HG03571 (cell line): Measurements from ENCODE around the gene AGT.
"Not testable (repeated sequence)": the region's sequence is repeated elsewhere in the genome, so short reads cannot be mapped to it uniquely, and the experiment has no call there.

Experiments used
- ATAC-seq: cut with Tn5 transposase; IDR thresholded peaks from one replicate; pipeline ENCODE4 v1.9.1; 2021; ENCODE audit not compliant: unreplicated experiment

AGT gene

GRCh38 chr1:230744382-230744781 is 30.5 kb upstream of the AGT start:
- ATAC-seq = no peak

DNA sequence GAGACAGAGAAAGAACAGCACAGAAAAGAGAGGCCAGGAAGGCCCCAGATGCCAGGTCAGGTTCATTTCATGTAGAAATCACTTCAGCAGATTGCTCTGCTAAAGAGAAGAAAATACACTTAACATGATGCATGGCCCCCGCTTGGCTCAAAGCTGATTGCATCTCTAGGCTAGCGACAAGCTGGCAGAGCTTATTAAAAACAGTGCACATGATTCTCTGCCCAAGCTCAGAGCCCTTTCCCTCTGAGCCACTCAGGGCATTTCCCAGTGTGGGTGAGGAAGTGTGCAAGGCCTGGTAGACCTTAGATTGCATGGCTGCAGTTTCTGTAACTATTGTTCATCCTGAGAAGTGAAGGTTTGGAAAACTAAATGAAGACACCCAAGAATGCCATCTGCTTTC is 30.0 kb upstream of the AGT start:
- no peak for ATAC-seq

GRCh38 chr1:230739564-230740290 is 25.8 kb upstream of the AGT start:
- ATAC-seq = no peak

DNA sequence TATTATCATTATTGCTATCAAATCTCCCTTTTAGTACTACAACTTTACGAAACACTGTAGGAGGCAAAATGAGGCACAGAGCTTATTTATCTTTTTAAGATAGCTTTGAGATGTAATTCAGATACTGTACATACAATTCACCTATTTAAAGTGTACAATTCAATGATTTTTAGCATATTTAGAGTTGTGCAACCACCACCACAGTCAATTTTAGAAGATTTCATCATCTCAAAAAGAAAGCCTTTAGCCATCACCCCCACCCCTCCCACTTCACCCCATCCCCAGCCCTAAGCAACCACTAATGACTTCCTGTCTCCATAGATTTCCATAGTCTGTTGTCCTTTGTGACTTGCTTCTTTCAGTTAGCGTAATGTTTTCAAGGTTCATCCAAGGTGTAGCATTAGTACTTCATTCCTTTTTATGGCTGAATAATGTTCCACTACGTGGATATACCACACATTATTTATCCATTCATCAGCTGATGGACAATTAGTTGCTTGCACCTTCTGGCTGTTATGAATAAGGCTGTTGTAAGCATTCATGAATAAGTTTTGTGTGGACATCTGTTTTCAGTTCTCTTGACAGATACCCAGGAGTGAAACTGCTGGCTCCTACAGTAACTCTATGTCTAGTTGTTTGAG is 23.8 kb upstream of the AGT start:
- ATAC-seq = no peak

DNA sequence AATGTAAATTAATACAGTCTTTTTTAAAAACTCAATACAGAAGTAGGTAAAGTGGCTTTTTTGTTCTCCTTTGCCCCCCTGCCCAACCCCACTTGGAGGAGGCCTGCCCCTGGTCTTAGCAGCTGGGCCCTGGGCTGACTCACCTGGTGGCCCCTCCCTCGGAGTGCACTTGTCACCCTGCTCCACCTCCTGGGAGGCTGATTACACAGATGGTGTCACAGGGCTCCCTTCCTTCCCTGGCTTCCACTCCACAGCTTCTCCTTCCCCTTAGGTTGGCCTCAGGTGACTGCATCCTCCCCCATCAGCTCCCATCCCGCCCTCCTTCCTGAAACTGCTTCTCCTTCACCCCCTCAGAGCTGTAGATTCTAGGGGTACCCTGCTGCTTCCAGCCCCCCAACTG is 21.5 kb upstream of the AGT start:
- ATAC-seq = no peak

DNA sequence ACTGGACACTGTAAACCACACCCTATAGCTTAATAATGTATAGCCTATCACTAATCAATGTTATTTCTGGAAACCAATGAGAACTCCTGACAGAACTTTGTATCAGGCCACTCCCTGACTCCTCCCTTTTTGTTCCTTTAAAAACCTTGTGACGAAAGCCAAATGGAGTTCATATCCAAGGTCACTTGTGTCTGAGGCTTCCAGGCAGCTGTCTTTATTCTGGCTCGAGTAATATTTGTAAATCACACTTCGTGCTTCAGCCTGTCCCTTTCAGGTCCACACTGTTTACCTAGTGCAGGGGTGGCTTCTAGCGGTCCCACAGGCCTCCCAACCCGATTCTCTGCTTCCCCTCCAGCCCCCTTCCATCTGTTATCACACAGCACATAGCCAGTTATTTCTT is 17.1 kb upstream of the AGT start:
- ATAC-seq = no peak

GRCh38 chr1:230728710-230729392 is 14.9 kb upstream of the AGT start:
- ATAC-seq = no peak

- no peak for ATAC-seq
Observed at GRCh38 chr1:230725256-230726012, 11.5 kb upstream of the AGT start.

DNA sequence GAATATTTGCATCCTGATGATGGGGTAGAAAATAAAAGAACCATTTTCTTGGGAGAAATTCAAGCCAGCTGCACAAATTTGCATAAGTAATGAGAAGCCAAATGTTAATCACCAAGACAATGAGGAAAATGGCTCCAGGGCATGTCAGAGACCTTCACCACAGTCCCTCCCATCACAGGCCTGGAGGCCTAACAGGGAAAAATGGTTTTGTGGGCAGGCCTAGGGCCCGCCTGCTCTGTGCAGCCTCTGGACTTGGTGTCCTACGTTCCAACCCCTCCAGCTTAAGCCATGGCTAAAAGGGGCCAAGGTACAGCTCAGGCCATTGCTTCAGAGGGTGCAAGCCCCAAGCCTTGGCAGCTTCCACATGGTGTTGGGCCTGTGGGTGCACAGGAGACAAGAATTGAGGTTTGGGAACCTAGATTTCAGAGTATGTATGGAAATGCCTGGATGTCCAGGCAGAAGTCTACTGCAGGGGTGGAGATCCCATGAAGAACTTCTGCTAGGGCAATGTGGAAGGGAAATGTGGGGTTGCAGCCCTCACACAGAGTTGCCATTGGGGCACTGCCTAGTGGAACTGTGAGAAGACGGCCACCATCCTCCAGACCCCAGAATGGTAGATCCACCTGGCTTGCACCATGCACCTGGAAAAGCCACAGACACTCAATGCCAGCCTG is 8.1 kb upstream of the AGT start:
- not testable (repeated sequence) for ATAC-seq

GRCh38 chr1:230717251-230717650 is 3.3 kb upstream of the AGT start:
- no peak for ATAC-seq

- ATAC-seq = not testable (repeated sequence)
Observed at GRCh38 chr1:230716453-230716852, 2.5 kb upstream of the AGT start.

DNA sequence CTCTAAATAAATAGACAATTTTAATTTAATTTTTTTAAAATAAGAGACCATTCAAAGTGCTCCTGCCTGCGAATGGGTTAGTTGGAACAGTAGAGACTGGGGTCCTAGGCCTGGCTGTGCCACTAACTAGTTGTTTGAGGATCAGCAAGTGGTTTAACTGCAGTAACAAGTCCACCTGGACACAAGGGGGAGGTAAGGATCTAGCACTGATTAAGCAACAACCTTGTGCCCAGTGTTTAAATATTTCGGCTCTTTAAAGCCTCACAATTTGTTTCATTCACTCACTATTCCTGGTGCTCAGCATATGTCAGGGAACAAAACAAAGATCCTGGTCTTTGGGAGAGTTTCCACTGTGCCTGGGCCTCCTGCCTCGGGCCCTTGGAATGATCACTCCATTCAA is 1.6 kb upstream of the AGT start:
- ATAC-seq = no peak

DNA sequence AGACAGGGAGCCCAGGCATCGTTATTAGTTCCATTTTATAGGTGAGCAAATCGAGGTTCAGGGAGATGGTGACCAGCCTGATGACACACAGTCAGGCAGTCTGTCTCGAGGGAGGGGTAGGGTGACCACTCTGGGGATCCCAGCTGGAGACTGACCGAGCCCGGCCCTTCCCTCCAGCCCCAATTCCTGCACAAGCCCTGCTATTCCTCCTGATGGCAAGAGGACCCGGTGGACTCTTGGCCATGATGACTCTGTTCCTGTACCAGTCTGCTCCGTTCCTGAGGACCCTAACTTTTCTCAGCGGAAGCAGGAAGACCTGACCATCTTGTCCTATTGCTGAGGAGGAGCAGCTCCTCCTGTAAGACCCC is 391 bp downstream of the AGT start:
- ATAC-seq = no peak

- ATAC-seq = no peak
Observed at GRCh38 chr1:230713138-230713537, 784 bp downstream of the AGT start.

DNA sequence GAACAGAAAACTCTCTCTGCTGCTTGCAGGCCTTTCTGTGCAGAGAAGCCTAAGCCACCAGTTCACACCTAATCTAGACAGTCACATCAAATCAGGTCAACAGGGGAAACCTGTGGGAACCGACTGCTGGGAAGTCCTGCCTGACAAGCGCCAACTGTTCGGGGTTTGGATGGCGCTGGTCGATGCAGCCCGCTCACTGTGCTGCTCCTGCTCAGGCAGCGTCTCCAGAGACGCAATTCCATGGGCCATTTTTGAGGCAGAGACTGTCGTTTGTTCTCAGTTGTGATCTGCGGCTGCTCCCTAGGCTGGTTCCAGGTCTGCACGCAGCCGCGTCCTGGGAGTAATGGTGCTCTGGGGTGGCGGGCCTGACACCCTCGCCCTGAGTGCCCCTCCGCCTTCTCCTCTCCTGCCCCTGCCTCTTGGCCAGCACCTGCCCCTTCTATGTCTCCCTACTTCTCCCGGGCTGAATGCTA is 1.4 kb downstream of the AGT start:
- no peak for ATAC-seq

GRCh38 chr1:230711245-230711644 is 2.7 kb downstream of the AGT start:
- no peak for ATAC-seq

GRCh38 chr1:230710543-230710904 is 3.4 kb downstream of the AGT start:
- no peak for ATAC-seq

- ATAC-seq = no peak
Observed at GRCh38 chr1:230709619-230710542, 4.0 kb downstream of the AGT start.

GRCh38 chr1:230708631-230709580 is 5.0 kb downstream of the AGT start:
- no peak for ATAC-seq
